Measurements from ENCODE around the gene ADAMTS12. TPM values are rescaled to one million over a fixed set of nuclear protein-coding genes. Genes with fewer than 3 reads are reported as not detected.

Gene ADAMTS12
- polyA plus RNA-seq, 1 donor: 18.2 TPM

Other genes with a start within 250 kb of the ADAMTS12 start
- gene RXFP3, start 44.4 kb upstream of the ADAMTS12 start, polyA plus RNA-seq (ENCODE audit: insufficient read length): not detected
- 0.65 TPM for gene SLC45A2, start 92.7 kb upstream of the ADAMTS12 start, polyA plus RNA-seq (ENCODE audit: insufficient read length)
- gene AMACR, start 116.1 kb upstream of the ADAMTS12 start, polyA plus RNA-seq (ENCODE audit: insufficient read length): 9.5 TPM
- 50.5 TPM for gene C1QTNF3, start 151.2 kb upstream of the ADAMTS12 start, polyA plus RNA-seq (ENCODE audit: insufficient read length)

Data from hindlimb muscle (tissue), 1 donor.